ENCODE measurements around the gene SCFD2. TPM values are rescaled to one million over a fixed set of nuclear protein-coding genes. Genes with fewer than 3 reads are reported as not detected.

SCFD2 gene
- total and polyA plus RNA-seq, 2 of the 8 experiments (the other 6 are each of a cell fraction or from before 2014, with no cell fraction given), result 6.2 to 10.2 TPM

- no peak overlapping the region for H2BK120ac ChIP-seq (replicated peaks; ENCODE audit: low read depth, low read length)
- no peak overlapping the region for H2BK12ac ChIP-seq (ENCODE audit: low read depth, low read length)
- H3K9ac ChIP-seq (replicated peaks in 1 of 4; ENCODE audit: extremely low read depth in 1 of 4, low read depth in 3 of 4, low read length in 3 of 4), result no peak overlapping the region
- no peak overlapping the region for H3K23ac ChIP-seq (ENCODE audit: insufficient read length)
- H3K79me1 ChIP-seq (ENCODE audit: low read depth, low read length), result no peaks in the 10 kb centered on the region
- H4K5ac ChIP-seq (ENCODE audit: insufficient read length, low read depth, low read length), result no peak overlapping the region
- H3K56ac ChIP-seq (replicated peaks; ENCODE audit: insufficient read length, low read depth, low read length), result no peak overlapping the region
- H3K23me2 ChIP-seq (ENCODE audit: low read depth, low read length), result no peaks in the 10 kb centered on the region
- CTCF ChIA-PET (ENCODE audit: partially characterized antibody), result interaction anchor here (1.2 kb wide), 1 partner anchor 110 kb away, joined by 3 read pairs; no protein-coding TSS in a partner anchor
- no peak overlapping the region for H3K27ac ChIP-seq (ENCODE audit: low read depth, low read length)
- FAIRE-seq (no peak), DNase-seq (ENCODE audit: low read depth in 1 of 2, low spot score in 2 of 2) (no peak)
- H3K4ac ChIP-seq (replicated peaks; ENCODE audit: insufficient read length, low read depth, low read length), result no peak overlapping the region
- no peak overlapping the region for H3K14ac ChIP-seq (ENCODE audit: insufficient read length)
- no peak overlapping the region for H2BK15ac ChIP-seq (ENCODE audit: low read length)
- no peak overlapping the region for H2BK20ac ChIP-seq (ENCODE audit: low read length)
- peaks cover 0 to 1% (median 0%) of the 10 kb centered on the region in 4 experiments; a peak in 1 of 7 replicates for H3K27me3 ChIP-seq (replicated peaks in 1 of 4; ENCODE audit: control insufficient read depth in 3 of 4, extremely low read depth in 1 of 4, insufficient read depth in 3 of 4, low read length in 3 of 4)
- no peak overlapping the region for H2AK5ac ChIP-seq (ENCODE audit: low read depth, low read length)
- no peaks in the 10 kb centered on the region; a peak in 1 of 7 replicates for H3K4me1 ChIP-seq (replicated peaks in 1 of 4; ENCODE audit: control insufficient read depth in 3 of 4, insufficient read depth in 4 of 4, low read length in 3 of 4)
- WGBS, 2 experiments (ENCODE audit: extremely low coverage in 1 of 2, insufficient coverage in 1 of 2, insufficient read length in 1 of 2, insufficient replicate concordance in 2 of 2, low coverage in 1 of 2, low lambda C conversion rate in 2 of 2, missing lambda C conversion rate in 1 of 2), result 92% methylated on average over 5 of the region's 5 CpGs; no CpG with 5 or more reads in 1 of the 2 experiments
- no peak overlapping the region for H4K8ac ChIP-seq (ENCODE audit: extremely low read depth, insufficient read depth, low read length)
- H4K20me1 ChIP-seq (replicated peaks in 1 of 2; ENCODE audit: control insufficient read depth in 1 of 2, insufficient read depth in 2 of 2, low read length in 2 of 2), result no peaks in the 10 kb centered on the region
- no peaks in the 10 kb centered on the region for H3K36me3 ChIP-seq (ENCODE audit: control insufficient read depth in 2 of 4, insufficient read depth in 4 of 4, low read length in 3 of 4)
- H3K4me2 ChIP-seq (ENCODE audit: insufficient read depth in 1 of 2, low read depth in 2 of 2, low read length in 2 of 2), result no peak overlapping the region
- no peaks in the 10 kb centered on the region for H3K9me3 ChIP-seq (ENCODE audit: insufficient read depth in 2 of 2, low read depth in 1 of 2, low read length in 1 of 2)
- no peak overlapping the region for H4K91ac ChIP-seq (replicated peaks; ENCODE audit: insufficient read length, low read length)
- POLR2A ChIA-PET (ENCODE audit: partially characterized antibody), result no interaction called here
- no peak overlapping the region for H3K18ac ChIP-seq (ENCODE audit: extremely low read depth, low read length)
- no peaks in the 10 kb centered on the region for H3K79me2 ChIP-seq (ENCODE audit: control insufficient read depth in 1 of 2, insufficient read depth in 2 of 2, low read length in 2 of 2)
- H2BK5ac ChIP-seq (ENCODE audit: low read depth, low read length), result no peak overlapping the region
- no peak overlapping the region for H2AFZ ChIP-seq (ENCODE audit: low read length)
- H3K4me3 ChIP-seq (ENCODE audit: extremely low read depth in 1 of 4, insufficient read depth in 2 of 4, low read depth in 3 of 4, low read length in 4 of 4), result no peak overlapping the region
- TF ChIP-seq KDM5A (IDR thresholded peaks at IDR 0.05; ENCODE audit: low read length) (no peak), SUZ12 (IDR thresholded peaks at IDR 0.05; ENCODE audit: low read length) (no peak), CREB1 (IDR thresholded peaks at IDR 0.05) (no peak), CHD2 (IDR thresholded peaks at IDR 0.05; ENCODE audit: low read length) (no peak), KDM1A (IDR thresholded peaks at IDR 0.05; ENCODE audit: borderline replicate concordance, low read length) (no peak), TAF1 (IDR thresholded peaks at IDR 0.05; ENCODE audit: low read depth, low read length) (no peak), CTCF (IDR thresholded peaks at IDR 0.05; ENCODE audit: control extremely low read depth in 1 of 3, insufficient read depth in 1 of 3, low read depth in 1 of 3, low read length in 3 of 3) (no peak), RNF2 (IDR thresholded peaks at IDR 0.05; ENCODE audit: borderline replicate concordance, low read depth, low read length, missing control alignments, poor library complexity, severe bottlenecking) (no peak), MAFK (IDR thresholded peaks at IDR 0.05; ENCODE audit: low read depth, low read length) (no peak), RAD21 (IDR thresholded peaks at IDR 0.05 in 1 of 2, conservative IDR thresholded peaks at IDR 0.05 in 1 of 2; ENCODE audit: low read depth in 2 of 2, low read length in 2 of 2) (no peak), EGR1 (IDR thresholded peaks at IDR 0.05; ENCODE audit: borderline replicate concordance, low read depth, low read length) (no peak), BACH1 (IDR thresholded peaks at IDR 0.05; ENCODE audit: low read length) (no peak)
Observed at GRCh38 chr4:53126099-53126498, 239.8 kb downstream of the SCFD2 start.

Data from H1 (cell line).